ENCODE results near the gene DHRS7B.
"Not testable (repeated sequence)": the region's sequence is repeated elsewhere in the genome, so short reads cannot be mapped to it uniquely, and the experiment has no call there.

The DHRS7B gene

GRCh38 chr17:21185061-21185460, 58.3 kb downstream of the DHRS7B start:
- DNase-seq: no peak

DNA sequence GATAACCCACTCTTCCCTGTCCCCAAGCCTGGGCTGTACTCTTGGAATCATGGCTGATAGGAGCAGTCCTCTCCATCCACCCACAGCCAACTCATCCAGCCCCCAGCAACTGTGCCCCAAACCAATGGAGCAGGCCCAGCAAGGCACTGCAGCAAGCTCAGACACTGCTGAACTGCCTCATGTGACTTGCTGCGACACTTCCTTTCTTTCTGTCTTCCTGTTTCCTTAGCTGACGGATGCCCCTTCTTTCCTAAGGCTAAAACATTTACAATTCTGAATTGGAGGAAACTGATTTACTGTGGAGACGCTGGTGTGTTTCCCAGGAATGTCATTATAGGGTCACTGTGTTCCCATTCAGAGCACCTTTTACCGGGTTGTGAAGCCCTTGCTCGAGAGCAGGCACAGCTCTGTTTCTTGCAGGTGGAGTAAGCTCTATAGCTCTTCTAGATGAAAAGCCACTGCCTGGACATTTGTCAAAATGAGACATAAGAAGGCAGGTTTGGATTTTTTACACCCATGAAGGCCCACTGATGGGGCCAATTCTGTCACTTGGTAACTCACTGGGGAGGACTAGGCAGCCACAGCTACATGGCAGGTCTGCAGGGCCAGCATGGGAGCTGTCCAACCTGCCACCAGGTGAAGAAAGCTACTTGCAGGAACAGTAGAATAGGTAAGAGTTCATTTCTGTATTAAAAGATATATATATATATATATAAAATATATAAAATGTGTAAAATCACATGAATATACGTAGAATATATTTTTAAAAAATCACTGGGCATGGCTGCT, 59.8 kb downstream of the DHRS7B start:
- DNase-seq: no peak

DNA sequence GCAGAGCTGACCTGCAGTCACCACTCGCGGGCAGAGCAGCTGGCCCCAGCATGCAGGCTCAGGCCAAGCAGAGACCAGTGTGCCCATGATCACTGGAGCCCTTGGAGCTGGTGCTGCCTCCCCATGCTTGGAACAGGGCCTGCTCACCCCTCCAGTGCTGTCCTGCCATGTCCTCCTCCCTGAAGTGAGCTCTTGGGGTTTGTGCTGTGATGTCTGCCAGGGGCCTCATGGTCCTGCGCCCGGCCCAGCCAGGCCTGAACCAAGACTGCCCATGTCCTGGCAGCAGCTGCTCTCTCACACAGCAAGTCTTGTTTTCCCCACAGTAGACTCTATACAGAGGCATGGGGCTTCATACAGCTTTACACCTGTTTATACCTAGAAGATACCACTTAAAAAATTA, 62.6 kb downstream of the DHRS7B start:
- DNase-seq: peak in 1 of 2 experiments; percentile 31

DNA sequence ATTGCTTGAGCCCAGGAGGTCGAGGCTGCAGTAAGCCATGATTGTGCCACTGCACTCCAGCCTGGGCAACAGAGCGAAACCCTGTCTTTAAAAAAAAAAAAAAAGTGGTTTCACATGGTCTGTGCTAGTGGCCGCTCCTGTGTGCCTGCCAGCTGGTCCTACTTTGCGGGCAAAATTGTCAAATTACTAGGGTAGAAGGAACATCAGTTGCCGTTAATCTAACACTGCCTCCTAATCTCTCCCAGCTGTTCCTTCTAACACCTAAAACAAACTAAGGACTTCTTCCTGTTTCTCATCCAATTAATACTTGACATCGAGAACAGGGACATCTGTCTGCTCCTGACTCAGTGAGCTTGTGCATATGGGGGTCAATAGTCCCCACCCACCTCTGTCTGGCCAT, 63.3 kb downstream of the DHRS7B start:
- peak; percentile 97 to 98 for DNase-seq

DNA sequence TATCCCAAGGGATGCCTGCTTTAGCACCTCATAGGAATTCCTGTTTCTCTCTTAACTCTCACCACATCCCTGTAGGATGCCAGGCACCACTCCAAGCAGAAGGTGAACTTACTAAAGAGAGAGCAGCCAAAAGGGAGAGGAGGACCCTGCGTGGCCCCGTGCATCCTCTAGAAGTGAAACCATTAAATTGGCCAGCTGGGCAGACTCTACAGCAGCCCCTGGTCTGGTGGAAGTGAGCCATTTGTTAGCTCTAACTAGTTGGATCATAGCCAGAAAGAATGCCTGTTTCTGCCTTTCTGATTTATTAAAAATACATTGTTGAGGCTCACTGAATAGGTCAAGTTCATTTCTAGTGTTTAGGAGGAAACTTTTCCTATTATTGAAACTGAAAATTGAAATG, 64.9 kb downstream of the DHRS7B start:
- peak; percentile 10 to 55 for DNase-seq

DNA sequence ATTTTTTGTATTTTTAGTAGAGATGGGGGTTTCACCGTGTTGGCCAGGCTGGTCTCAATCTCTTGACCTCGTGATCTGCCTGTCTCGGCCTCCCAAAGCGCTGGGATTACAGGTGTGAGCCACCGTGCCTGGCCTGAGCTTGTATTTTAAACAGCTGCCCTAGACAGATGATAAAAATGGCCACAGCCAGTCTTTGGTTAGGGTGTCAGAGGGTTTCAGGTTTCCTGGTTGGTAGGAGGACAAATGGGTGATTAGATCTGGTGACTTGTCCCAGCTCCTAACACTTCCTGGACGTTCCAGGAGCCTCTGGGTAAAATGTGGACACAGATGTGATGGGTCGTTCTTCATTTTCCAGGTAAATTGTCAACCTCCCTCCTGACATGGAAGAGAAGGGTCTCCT, 65.7 kb downstream of the DHRS7B start:
- DNase-seq: not testable (repeated sequence)

GRCh38 chr17:21193031-21193430, 66.3 kb downstream of the DHRS7B start:
- DNase-seq: peak in 1 of 2 experiments; percentile 28

DNA sequence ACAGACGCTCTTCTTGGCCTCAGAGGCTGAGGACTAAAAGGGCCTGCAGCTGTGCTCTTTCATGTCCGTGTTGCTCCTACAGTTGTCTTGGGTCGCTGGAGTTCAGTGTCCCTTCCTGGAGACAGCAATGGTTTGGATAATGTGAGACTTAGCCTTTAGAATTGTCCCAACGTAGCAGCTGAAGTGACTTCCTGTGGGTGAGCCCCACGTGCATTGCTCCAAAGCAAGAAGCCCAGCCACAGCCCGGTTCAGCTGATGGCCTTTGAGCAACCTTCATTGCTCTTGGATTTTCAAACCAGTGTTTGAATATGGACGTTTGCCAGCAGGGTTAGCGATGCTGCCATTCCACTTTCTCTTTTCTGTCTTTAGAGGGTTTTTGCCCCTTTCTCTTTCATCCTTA, 67.5 kb downstream of the DHRS7B start:
- DNase-seq: peak in 1 of 2 experiments; percentile 35

- DNase-seq: peak; percentile 89 to 96
Measured at GRCh38 chr17:21194703-21195102, 67.9 kb downstream of the DHRS7B start.

GRCh38 chr17:21196126-21196525, 69.4 kb downstream of the DHRS7B start:
- DNase-seq: no peak

DNA sequence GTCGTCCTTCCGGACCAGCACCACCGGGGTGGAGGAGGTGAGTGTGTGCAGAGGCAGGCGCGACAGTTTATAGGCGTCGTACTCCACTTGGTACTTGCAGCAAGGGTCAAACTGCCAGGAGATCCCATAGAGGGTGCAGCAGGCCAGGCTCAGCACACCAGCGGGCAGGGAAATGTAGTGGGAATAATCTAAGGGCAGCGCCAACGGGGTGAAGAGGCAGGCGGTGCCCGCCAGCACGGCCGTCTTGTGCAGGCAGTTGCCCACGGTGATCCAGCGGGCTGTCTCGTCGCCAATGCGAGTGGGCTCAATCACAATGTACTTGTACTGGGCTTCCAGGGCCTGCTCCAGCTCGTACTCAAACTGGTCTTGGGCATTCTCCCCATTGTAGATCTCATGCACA, 71.6 kb downstream of the DHRS7B start:
- DNase-seq: no peak

- DNase-seq: no peak
Measured at GRCh38 chr17:21199311-21199710, 72.5 kb downstream of the DHRS7B start.

GRCh38 chr17:21199856-21200255, 73.1 kb downstream of the DHRS7B start:
- DNase-seq: no peak

DNA sequence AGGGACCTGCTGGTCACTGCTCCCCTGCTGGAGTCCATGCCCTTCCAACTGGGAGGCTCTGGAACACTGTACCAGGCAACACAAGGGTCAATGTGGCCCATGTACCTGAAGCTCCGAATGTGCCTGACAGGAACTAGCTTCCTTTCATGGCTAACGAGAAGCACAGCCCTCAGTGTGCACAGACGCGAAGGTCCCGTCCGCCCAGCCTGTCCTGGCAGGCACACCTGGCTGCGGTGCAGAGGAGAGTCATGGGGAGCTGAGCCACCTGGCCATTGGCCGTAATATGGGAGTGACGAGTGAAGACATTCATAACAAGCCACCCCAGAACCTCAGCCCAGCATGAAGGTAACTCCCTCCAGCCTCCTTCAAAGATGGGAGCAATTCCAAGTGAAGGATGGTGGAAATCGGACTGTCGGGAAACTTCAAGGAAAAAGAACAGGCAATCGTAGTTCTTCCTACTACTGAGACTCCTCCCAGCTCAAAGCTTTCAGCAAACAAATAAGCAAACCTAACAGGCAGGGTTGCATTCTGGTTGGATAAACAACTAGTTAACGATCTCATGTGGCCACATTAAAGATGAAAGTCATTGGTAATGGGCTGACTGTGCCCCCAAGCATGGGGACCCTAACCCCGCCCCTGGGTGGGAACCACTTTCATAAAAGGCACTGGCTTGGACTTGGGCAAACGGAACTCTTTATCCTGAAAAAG, 74.0 kb downstream of the DHRS7B start:
- no peak for DNase-seq

DNA sequence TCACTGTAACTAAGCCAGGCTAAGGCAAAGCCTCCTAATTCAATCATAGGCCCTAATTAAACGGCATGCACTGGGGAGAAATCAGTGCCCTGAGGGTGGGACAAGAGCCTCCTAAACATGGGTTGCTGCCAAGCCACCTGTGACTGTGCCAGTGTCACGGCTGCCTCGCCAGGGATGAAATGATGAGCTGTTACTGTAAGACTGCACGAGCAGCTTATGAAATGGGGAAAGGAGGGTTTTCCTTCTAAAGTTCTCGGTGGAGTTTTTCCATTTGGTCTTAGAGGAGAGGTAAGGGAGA, 74.5 kb downstream of the DHRS7B start:
- DNase-seq: no peak

DNA sequence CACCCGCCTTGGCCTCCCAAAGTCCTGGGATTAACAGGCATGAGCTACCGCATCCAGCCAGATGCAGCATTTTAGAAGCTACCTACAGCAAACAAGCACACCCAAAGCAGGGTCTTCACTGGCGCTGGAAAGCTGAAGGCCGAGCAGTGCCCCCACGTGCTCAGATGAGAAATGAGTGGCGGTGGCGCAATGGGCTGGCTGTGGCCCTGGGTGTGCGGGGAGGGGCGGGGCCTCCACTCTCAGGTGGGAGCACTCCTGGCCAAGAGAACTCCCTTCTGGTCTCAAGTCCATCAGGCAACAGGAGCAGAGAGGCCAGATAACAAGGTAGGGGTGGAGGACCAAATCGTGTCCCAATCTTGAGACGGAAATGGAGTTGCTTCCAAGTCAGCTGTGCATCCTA, 75.1 kb downstream of the DHRS7B start:
- DNase-seq: no peak

DNA sequence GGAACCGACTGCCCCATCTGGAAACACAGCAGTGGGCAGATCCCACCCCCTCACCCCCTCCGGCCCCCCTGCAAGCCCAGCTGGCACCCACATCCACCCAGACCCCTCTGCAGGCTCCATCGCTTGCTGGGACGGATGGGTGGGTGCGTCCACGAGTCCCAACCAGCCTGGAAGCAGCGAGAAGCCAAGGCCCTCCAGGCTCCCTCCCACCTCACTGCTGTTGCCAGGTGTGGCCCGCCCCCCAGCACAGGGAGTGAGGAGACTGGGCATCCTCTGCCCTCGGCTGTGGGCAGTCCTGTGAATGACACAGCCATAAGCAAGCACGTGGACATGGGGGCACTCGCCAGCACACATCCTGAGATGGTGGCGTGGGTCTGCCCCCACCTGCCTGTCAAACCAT, 75.7 kb downstream of the DHRS7B start:
- no peak for DNase-seq

- no peak for DNase-seq
Measured at GRCh38 chr17:21204935-21205334, 78.2 kb downstream of the DHRS7B start.

GRCh38 chr17:21208352-21208751, 81.6 kb downstream of the DHRS7B start:
- DNase-seq: no peak

GRCh38 chr17:21209511-21210175, 82.9 kb downstream of the DHRS7B start:
- DNase-seq: no peak

- DNase-seq: peak; percentile 87 to 96
Measured at GRCh38 chr17:21210411-21211076, 83.8 kb downstream of the DHRS7B start.

GRCh38 chr17:21211825-21212479, 85.2 kb downstream of the DHRS7B start:
- peak; percentile 21 to 51 for DNase-seq

All from NCI-H524 (cell line).